ENCODE data around the gene DNAJA1. TPM values are rescaled to one million over a fixed set of nuclear protein-coding genes. Genes with fewer than 3 reads are reported as not detected.
A peak's percentile ranks its signal among the peaks of the same experiment; 100 is the strongest.

Gene DNAJA1
- total RNA-seq, 6 donors from 2014 or later = 35.6 to 141 (median 94.0) TPM

GRCh38 chr9:33040792-33041431 lies 15.8 kb downstream of the DNAJA1 start:
- H3K27ac ChIP-seq = no peak overlapping the region
- WGBS, 2 donors = 89 to 90% methylated on average over 9 of the region's 9 CpGs
- TF ChIP-seq CTCF (IDR thresholded peaks at IDR 0.05) = no peak
- TF ChIP-seq EP300 (IDR thresholded peaks at IDR 0.05) = no peak
- no peak for TF ChIP-seq POLR2A (IDR thresholded peaks at IDR 0.05)
- no peak for TF ChIP-seq POLR2AphosphoS5 (IDR thresholded peaks at IDR 0.05)
- ATAC-seq (ENCODE audit: low FRiP score in 2 of 2) (no peak), DNase-seq (no peak)
- H3K4me1 ChIP-seq = peaks cover 9 to 15% (median 10%) of the 10 kb centered on the region in 4 donors
- peaks cover 31 to 58% (median 46%) of the 10 kb centered on the region in 4 donors for H3K36me3 ChIP-seq
- no peaks in the 10 kb centered on the region for H3K27me3 ChIP-seq
- no peak overlapping the region for H3K4me3 ChIP-seq
- no peaks in the 10 kb centered on the region for H3K9me3 ChIP-seq

GRCh38 chr9:33041432-33042188 lies 16.5 kb downstream of the DNAJA1 start:
- H3K27ac ChIP-seq = no peak overlapping the region
- peaks cover 26 to 58% (median 45%) of the 10 kb centered on the region in 4 donors for H3K36me3 ChIP-seq
- 75 to 80% methylated on average over 10 of the region's 10 CpGs for WGBS, 2 donors
- peaks cover 9 to 15% (median 10%) of the 10 kb centered on the region in 4 donors for H3K4me1 ChIP-seq
- no peaks in the 10 kb centered on the region for H3K27me3 ChIP-seq
- DNase-seq (no peak), ATAC-seq (ENCODE audit: low FRiP score in 2 of 2) (no peak)
- no peaks in the 10 kb centered on the region for H3K9me3 ChIP-seq
- H3K4me3 ChIP-seq = no peak overlapping the region
- TF ChIP-seq POLR2A (IDR thresholded peaks at IDR 0.05) (no peak), EP300 (IDR thresholded peaks at IDR 0.05) (peak in 1 of 4 donors; percentile 32), POLR2AphosphoS5 (IDR thresholded peaks at IDR 0.05) (peak in 1 of 2 donors; percentile 25)

GRCh38 chr9:33042473-33042872 lies 17.4 kb downstream of the DNAJA1 start:
- no peaks in the 10 kb centered on the region for H3K27me3 ChIP-seq
- DNase-seq (no peak), ATAC-seq (ENCODE audit: low FRiP score in 2 of 2) (peak in 1 of 2 donors; percentile 63)
- H3K9me3 ChIP-seq = no peaks in the 10 kb centered on the region
- H3K36me3 ChIP-seq = peaks cover 20 to 58% (median 41%) of the 10 kb centered on the region in 4 donors
- no peak overlapping the region for H3K27ac ChIP-seq
- no peak overlapping the region for H3K4me3 ChIP-seq
- TF ChIP-seq CTCF (IDR thresholded peaks at IDR 0.05) (no peak), POLR2AphosphoS5 (IDR thresholded peaks at IDR 0.05) (no peak), EP300 (IDR thresholded peaks at IDR 0.05) (no peak), POLR2A (IDR thresholded peaks at IDR 0.05) (no peak)
- 83 to 85% methylated on average over 8 of the region's 8 CpGs for WGBS, 2 donors
- peaks cover 9 to 15% (median 10%) of the 10 kb centered on the region in 4 donors for H3K4me1 ChIP-seq

- ATAC-seq (ENCODE audit: low FRiP score in 2 of 2) = no peak
Measured at GRCh38 chr9:33043671-33044070, 18.6 kb downstream of the DNAJA1 start.

More at GRCh38 chr9:33043671-33044070, 18.6 kb downstream of the DNAJA1 start:
- Histone ChIP-seq H3K9me3 (no peaks in the 10 kb centered on the region), H3K4me1 (peaks cover 9 to 15% (median 10%) of the 10 kb centered on the region in 4 donors), H3K27me3 (no peaks in the 10 kb centered on the region), H3K4me3 (peak overlapping the region in 3 of 4 donors; percentile 59 to 72 (median 63)), H3K27ac (peak overlapping the region; percentile 87 to 95 (median 92)), H3K36me3 (peaks cover 10 to 57% (median 33%) of the 10 kb centered on the region in 4 donors)
- TF ChIP-seq EP300 (IDR thresholded peaks at IDR 0.05) (no peak), POLR2AphosphoS5 (IDR thresholded peaks at IDR 0.05) (no peak), POLR2A (IDR thresholded peaks at IDR 0.05) (no peak), CTCF (IDR thresholded peaks at IDR 0.05) (no peak)
- DNase-seq = no peak
- WGBS, 2 donors = 37 to 43% methylated on average over 8 of the region's 8 CpGs

Data from upper lobe of left lung (tissue), 6 donors.